ENCODE measurements around the gene DNAH7.

- no peak for TF ChIP-seq CTCF (IDR thresholded peaks at IDR 0.05)
- no peak for TF ChIP-seq POLR2A (IDR thresholded peaks at IDR 0.05)
- no peak for TF ChIP-seq POLR2AphosphoS5 (IDR thresholded peaks at IDR 0.05)
These were observed 289.1 kb downstream of the DNAH7 start for GRCh38 chr2:195779491-195779890.
